GM19351 (cell line): ENCODE results near the gene SVOP.

Experiments used
- ATAC-seq: cut with Tn5 transposase; IDR thresholded peaks from one replicate; pipeline ENCODE4 v1.9.1; 2021; ENCODE audit warnings: mild to moderate bottlenecking, moderate library complexity; ENCODE audit not compliant: unreplicated experiment

The SVOP gene

DNA sequence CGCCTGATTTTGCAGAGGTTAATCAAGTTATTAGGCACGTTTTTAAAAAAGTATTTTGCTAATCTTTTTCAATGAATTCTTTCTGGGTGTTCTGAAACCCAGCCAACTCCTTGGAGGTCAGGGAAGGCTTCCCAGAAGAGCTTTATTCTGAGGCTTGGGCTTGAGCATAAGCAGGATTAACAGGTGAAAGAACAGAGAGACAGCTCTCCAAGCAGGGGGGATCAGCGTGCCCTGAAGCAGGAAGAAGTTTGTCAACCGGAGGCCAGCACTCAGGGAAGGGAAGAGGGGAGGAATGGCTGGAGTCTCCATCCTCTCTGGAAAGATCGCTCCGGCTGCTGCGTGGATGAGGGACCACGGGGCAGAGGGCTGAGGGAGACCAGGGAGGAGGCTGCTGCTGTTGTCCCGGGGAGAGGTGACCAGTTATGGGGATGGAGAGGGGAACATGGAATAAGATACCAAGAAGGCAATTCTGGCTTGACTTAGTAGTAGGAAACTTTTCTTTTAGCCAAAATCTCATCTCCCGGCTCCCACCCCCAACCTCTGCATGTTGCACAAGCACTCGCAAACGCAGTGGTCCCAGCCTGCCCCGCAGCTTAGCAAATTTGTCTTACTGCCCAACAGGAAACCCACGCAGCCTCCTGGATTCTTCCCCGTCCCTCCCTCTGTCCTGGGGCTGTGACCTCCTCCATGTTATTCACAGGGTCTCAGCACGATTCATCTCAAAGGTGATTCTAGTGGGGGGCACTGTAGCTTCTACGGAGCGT is 162.4 kb downstream of the SVOP start:
- no peak for ATAC-seq
